GM12878 (cell line): ENCODE data around the gene EPO. TPM values are rescaled to one million over a fixed set of nuclear protein-coding genes. Genes with fewer than 3 reads are reported as not detected.
"Not testable (repeated sequence)": the region's sequence is repeated elsewhere in the genome, so short reads cannot be mapped to it uniquely, and the experiment has no call there.

ENCODE experiments used
- ATAC-seq: fragments of 200-7000 bp; cut with Tn5 transposase; 3 replicates; pipeline ENCODE4 v1.9.1; 2020; ENCODE audit warnings: mild to moderate bottlenecking, moderate library complexity
- BruUV-seq: library from RNA; stranded (reverse); fragments of 400-500 nt; replicated peaks from 2 replicates; lab custom pipeline; 2021; lab: Mats Ljungman, UMichigan
- CTCF ChIA-PET: fragments of 300-600 bp; sonication (Branson Sonifier 250); formaldehyde crosslinking; extraction: SDS; loops from one replicate; lab custom pipeline; 2021; ENCODE audit warnings: inconsistent platforms; lab: Yijun Ruan, JAX
- POLR2A ChIA-PET: fragments of 350-600 bp; formaldehyde crosslinking; extraction: SDS; loops from one replicate; lab custom pipeline; 2021; ENCODE audit warnings: inconsistent platforms; lab: Charles Lee
- RAD21 ChIA-PET: fragments of 300-600 bp; sonication (Branson Sonifier 250); formaldehyde crosslinking; loops from one replicate; lab custom pipeline; 2023; ENCODE audit warnings: antibody characterized with exemption; ENCODE audit not compliant: unreplicated experiment; lab: Charles Lee
- SMC1A ChIA-PET: fragments of 300-600 bp; sonication (Branson Sonifier 250); formaldehyde crosslinking; loops from one replicate; lab custom pipeline; 2023; ENCODE audit not compliant: unreplicated experiment, uncharacterized antibody; lab: Charles Lee
- DNase-seq: peaks from one replicate; pipeline ENCODE4 v3.0.0-alpha.2; 2011; ENCODE audit warnings: low read depth, low spot score
- FAIRE-seq: peaks from 3 replicates; lab custom pipeline; 2011; peaks lifted over from hg19 to GRCh38; lab: Jason Lieb, UNC
- H2AFZ ChIP-seq: 2 replicates; pipeline ENCODE4 v1.6.0; 2011; ENCODE audit warnings: low read depth, low read length, control low read depth; ENCODE audit not compliant: control insufficient read depth
- H3K27ac ChIP-seq: 2 replicates; pipeline ENCODE4 v1.5.1; 2011; ENCODE audit warnings: control low read depth; ENCODE audit not compliant: control insufficient read depth, insufficient read depth
- H3K27me3 ChIP-seq, 2 experiments: replicated peaks in 1 of 2; 2 replicates each; pipeline versions ENCODE4 v1.6.0 to v1.6.1; 2011; ENCODE audit warnings: low read length in 1 of 2; ENCODE audit not compliant: control insufficient read depth in 2 of 2, insufficient read depth in 2 of 2
- H3K36me3 ChIP-seq, 2 experiments: 2 replicates each; pipeline ENCODE4 v1.5.1; 2011; ENCODE audit warnings: low read length in 1 of 2; ENCODE audit not compliant: control insufficient read depth in 2 of 2, insufficient read depth in 2 of 2
- H3K4me1 ChIP-seq: 2 replicates; pipeline ENCODE4 v1.6.1; 2011; ENCODE audit warnings: mild to moderate bottlenecking, low read length, moderate library complexity, mixed read lengths; ENCODE audit not compliant: control insufficient read depth, insufficient read depth
- H3K4me2 ChIP-seq: 2 replicates; pipeline ENCODE4 v1.6.0; 2011; ENCODE audit warnings: control low read depth; ENCODE audit not compliant: control insufficient read depth, insufficient read depth
- H3K4me3 ChIP-seq: fragments of 200-600 bp; sonication (generic); 2 replicates; pipeline ENCODE4 v1.5.1; 2016
- H3K79me2 ChIP-seq: 2 replicates; pipeline ENCODE4 v1.6.0; 2011; ENCODE audit warnings: low read length; ENCODE audit not compliant: control insufficient read depth, insufficient read depth
- H3K9ac ChIP-seq: 2 replicates; pipeline ENCODE4 v1.8.0; 2011; ENCODE audit warnings: low read length, control low read depth, mixed read lengths; ENCODE audit not compliant: control insufficient read depth, insufficient read depth
- H3K9me3 ChIP-seq: replicated peaks from 3 replicates; pipeline ENCODE4 v1.5.1; 2011; ENCODE audit warnings: mild to moderate bottlenecking, low read length; ENCODE audit not compliant: control insufficient read depth, insufficient read depth
- H4K20me1 ChIP-seq: 2 replicates; pipeline ENCODE4 v1.6.0; 2011; ENCODE audit not compliant: control insufficient read depth, insufficient read depth
- NFYA ChIP-seq: IDR thresholded peaks from 2 replicates; pipeline ENCODE4 v1.6.1; 2011; ENCODE audit warnings: low read depth, mild to moderate bottlenecking, low read length, improper control_type of control experiment, borderline replicate concordance
- WGBS: methylation state at CpG from one replicate; pipeline ENCODE4 v1.1.6; 2016; ENCODE audit warnings: low lambda C conversion rate; ENCODE audit not compliant: insufficient replicate concordance, insufficient coverage; ENCODE audit errors: missing lambda C conversion rate; 5-methylcytosine and 5-hydroxymethylcytosine counted together
- in situ Hi-C: fragments of 300-500 bp; cut with MboI; formaldehyde crosslinking; loops from 9 replicates; pipeline ENCODE4 v1.14.3; 2018; ENCODE audit warnings: mixed read lengths
- intact Hi-C: fragments of 100-400 bp; cut with micrococcal nuclease; formaldehyde crosslinking; loops from one replicate; pipeline ENCODE4 v1.14.2; 2022; ENCODE audit not compliant: unreplicated experiment
- polyA plus RNA-seq, 11 experiments: library from polyadenylated mRNA; depleted of rRNA in 4 of 11; unstranded in 6 of 11; stranded (reverse) in 5 of 11; fragments of >200 nt; fragmentation: Nextera tagmentation in 4 of 11; fragmentation: Illumina TruSeq in 1 of 11; extraction: Ambion mirVana in 4 of 11; extraction: Trizol in 1 of 11; gene quantifications; 1 replicate in 1 of 11; 2 replicates in 10 of 11; pipeline versions ENCODE4 v1.2.1 to v1.2.3, GENCODE V29; 2011 to 2016; ENCODE audit warnings: inconsistent platforms in 2 of 11, missing spikeins in 2 of 11, low read depth in 1 of 11
- total RNA-seq, 4 experiments: library from RNA; depleted of rRNA in 3 of 4; stranded (reverse); fragments of >200 nt in 3 of 4; fragmentation: Illumina TruSeq in 1 of 4; extraction: Trizol in 1 of 4; gene quantifications; 2 replicates each; pipeline versions ENCODE4 v1.2.1 to v1.2.3, GENCODE V29; 2013 to 2021
- TF ChIP-seq, protein P1 (sequence below): IDR thresholded peaks from 2 replicates; pipeline ENCODE4 v1.6.1; 2011; ENCODE audit warnings: borderline replicate concordance, low read depth, mild to moderate bottlenecking, moderate library complexity, mixed read lengths, low read length; ENCODE audit not compliant: insufficient read depth; ENCODE audit errors: extremely low read length
- TF ChIP-seq, protein P2 (sequence below): IDR thresholded peaks from 2 replicates; pipeline ENCODE4 v1.6.1; 2011; ENCODE audit warnings: borderline replicate concordance, low read depth, mild to moderate bottlenecking, moderate library complexity, low read length; ENCODE audit not compliant: insufficient read depth, poor library complexity, severe bottlenecking

Gene EPO
- total and polyA plus RNA-seq, 10 of the 15 experiments (the other 5 are each of a cell fraction or from before 2014, with no cell fraction given): 0.06 to 0.19 TPM; not detected in 8

DNA sequence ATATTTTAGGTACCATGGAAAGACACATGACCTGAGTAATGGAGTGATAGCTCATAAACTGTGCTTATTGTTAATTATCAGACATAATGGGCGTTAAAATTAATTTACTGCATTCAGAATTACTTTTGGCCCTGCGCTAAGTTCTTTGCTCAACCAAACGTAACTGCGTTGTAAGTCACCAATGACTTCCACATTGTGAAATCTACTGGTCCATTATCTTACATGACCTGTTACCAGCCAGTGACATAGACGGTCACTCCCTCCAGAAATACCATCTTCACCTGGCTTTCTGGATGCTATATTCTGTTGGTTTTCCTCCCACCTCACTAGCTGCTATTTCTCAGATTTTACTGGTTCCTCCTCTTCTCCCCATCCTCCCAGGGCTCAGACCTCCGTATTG lies 21.2 kb upstream of the EPO start:
- WGBS: 87% methylated on average over 5 of the region's 6 CpGs
- Histone ChIP-seq H3K9ac (no peak overlapping the region), H4K20me1 (no peaks in the 10 kb centered on the region), H2AFZ (no peak overlapping the region), H3K79me2 (no peaks in the 10 kb centered on the region), H3K4me1 (peaks cover 16% of the 10 kb centered on the region), H3K36me3 (no peaks in the 10 kb centered on the region), H3K27me3 (no peaks in the 10 kb centered on the region), H3K27ac (no peak overlapping the region), H3K4me3 (no peak overlapping the region), H3K9me3 (no peaks in the 10 kb centered on the region), H3K4me2 (no peak overlapping the region)
- intact Hi-C loops (loop anchor here (5.0 to 10.0 kb wide), 2 partner anchors 87 to 224 kb away; partner anchors contain the start of genes MOSPD3 and TSC22D4), in situ Hi-C loops (loop anchor here (25.0 kb wide), 1 partner anchor 237 kb away; the partner anchor contains the start of gene SPACDR)
- SMC1A ChIA-PET: interaction anchor here (0.7 kb wide), 1 partner anchor 233 kb away, joined by 3 read pairs; no protein-coding TSS in a partner anchor
- RAD21 ChIA-PET: no interaction called here
- no TSS peak for BruUV-seq
- TF ChIP-seq NFYA: no peak
- TF ChIP-seq, protein P1, sequence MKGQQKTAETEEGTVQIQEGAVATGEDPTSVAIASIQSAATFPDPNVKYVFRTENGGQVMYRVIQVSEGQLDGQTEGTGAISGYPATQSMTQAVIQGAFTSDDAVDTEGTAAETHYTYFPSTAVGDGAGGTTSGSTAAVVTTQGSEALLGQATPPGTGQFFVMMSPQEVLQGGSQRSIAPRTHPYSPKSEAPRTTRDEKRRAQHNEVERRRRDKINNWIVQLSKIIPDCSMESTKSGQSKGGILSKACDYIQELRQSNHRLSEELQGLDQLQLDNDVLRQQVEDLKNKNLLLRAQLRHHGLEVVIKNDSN: no peak
- TF ChIP-seq, protein P2, sequence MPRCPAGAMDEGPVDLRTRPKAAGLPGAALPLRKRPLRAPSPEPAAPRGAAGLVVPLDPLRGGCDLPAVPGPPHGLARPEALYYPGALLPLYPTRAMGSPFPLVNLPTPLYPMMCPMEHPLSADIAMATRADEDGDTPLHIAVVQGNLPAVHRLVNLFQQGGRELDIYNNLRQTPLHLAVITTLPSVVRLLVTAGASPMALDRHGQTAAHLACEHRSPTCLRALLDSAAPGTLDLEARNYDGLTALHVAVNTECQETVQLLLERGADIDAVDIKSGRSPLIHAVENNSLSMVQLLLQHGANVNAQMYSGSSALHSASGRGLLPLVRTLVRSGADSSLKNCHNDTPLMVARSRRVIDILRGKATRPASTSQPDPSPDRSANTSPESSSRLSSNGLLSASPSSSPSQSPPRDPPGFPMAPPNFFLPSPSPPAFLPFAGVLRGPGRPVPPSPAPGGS: peak; percentile 36
- CTCF ChIA-PET: interaction anchor here (1.3 kb wide), 1 partner anchor 9 kb away, joined by 5 read pairs; no protein-coding TSS in a partner anchor
- ATAC-seq (no peak), DNase-seq (no peak), FAIRE-seq (no peak)
- POLR2A ChIA-PET: no interaction called here

DNA sequence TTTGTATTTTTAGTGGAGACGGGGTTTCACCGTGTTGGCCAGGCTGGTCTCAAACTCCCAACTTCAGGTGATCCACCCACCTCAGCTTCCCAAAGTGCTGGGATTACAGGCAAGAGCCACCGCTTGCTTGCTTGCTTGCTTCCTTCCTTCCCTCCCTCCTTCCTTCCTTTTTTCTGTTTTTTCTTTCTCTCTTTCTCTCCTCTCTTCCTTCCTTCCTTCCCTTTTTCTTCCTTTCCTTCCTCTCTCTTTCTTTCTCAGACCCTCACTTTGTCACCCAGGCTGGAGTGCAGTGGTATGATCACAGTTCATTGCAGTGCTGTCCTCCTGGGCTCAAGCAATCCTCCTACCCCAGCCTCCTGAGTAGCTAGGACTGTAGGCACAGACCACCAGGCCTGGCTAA lies 19.2 kb upstream of the EPO start:
- H3K4me1 ChIP-seq, BruUV-seq, SMC1A ChIA-PET, DNase-seq, intact Hi-C loops, H3K4me2 ChIP-seq, H3K9me3 ChIP-seq, FAIRE-seq, H4K20me1 ChIP-seq, POLR2A ChIA-PET, H2AFZ ChIP-seq, H3K27ac ChIP-seq, ATAC-seq, H3K4me3 ChIP-seq, H3K27me3 ChIP-seq, H3K36me3 ChIP-seq, H3K79me2 ChIP-seq, H3K9ac ChIP-seq: not testable (repeated sequence)
- in situ Hi-C loops: loop anchor here (10.0 kb wide), 1 partner anchor 154 kb away; the partner anchor contains the start of gene SLC12A9
- RAD21 ChIA-PET: interaction anchor here (0.7 kb wide), 1 partner anchor 9 kb away, joined by 6 read pairs; no protein-coding TSS in a partner anchor
- CTCF ChIA-PET: interaction anchor here (1.2 to 1.7 kb wide), 4 partner anchors 10 to 136 kb away, joined by 3 to 5 read pairs (median 3); no protein-coding TSS in a partner anchor
- 75% methylated on average over 3 of the region's 3 CpGs for WGBS
